ENCODE data around the gene SSH3.

- TF ChIP-seq CTCF (conservative IDR thresholded peaks at IDR 0.05; ENCODE audit: low read depth, low read length) = peak; percentile 41; the same call in 1 of the 2 replicates
- TF ChIP-seq EZH2 (IDR thresholded peaks at IDR 0.05; ENCODE audit: borderline replicate concordance, low read depth, low read length, poor library complexity, severe bottlenecking) = no peak
Measured at GRCh38 chr11:67288452-67289225, 14.7 kb upstream of the SSH3 start.

Measured in A673 (cell line).